Testis (tissue), 3 donors: Measurements from ENCODE around the gene MYL11. TPM values are rescaled to one million over a fixed set of nuclear protein-coding genes. Genes with fewer than 3 reads are reported as not detected.
A peak's percentile ranks its signal among the peaks of the same experiment; 100 is the strongest.

Source experiments
- DNase-seq: peaks from one replicate; pipeline ENCODE4 v3.0.0-alpha.2; 2019
- H3K27ac ChIP-seq, 2 donors: fragments of 200-600 bp; sonication (generic); one replicate each; pipeline ENCODE4 v1.5.1; 2019
- H3K27me3 ChIP-seq: fragments of 200-600 bp; sonication (generic); one replicate; pipeline ENCODE4 v1.5.1; 2019
- H3K36me3 ChIP-seq: fragments of 200-600 bp; sonication (generic); one replicate; pipeline ENCODE4 v1.5.1; 2017; ENCODE audit warnings: low read depth; ENCODE audit errors: missing control alignments
- H3K4me1 ChIP-seq: fragments of 200-600 bp; sonication (generic); one replicate; pipeline ENCODE4 v1.5.1; 2019
- H3K4me3 ChIP-seq, 2 donors: fragments of 200-600 bp; sonication (generic); one replicate each; pipeline ENCODE4 v1.5.1; 2017 to 2019
- H3K9me3 ChIP-seq: fragments of 200-600 bp; sonication (generic); one replicate; pipeline ENCODE4 v1.5.1; 2017
- CTCF ChIP-seq, 3 experiments: fragments of 450-650 bp in 2 of 3; fragments of 200-600 bp in 1 of 3; sonication (generic) in 1 of 3; IDR thresholded peaks; one replicate each; pipeline ENCODE4 v1.5.1; 2016 to 2019; ENCODE audit warnings: antibody characterized with exemption in 3 of 3, mild to moderate bottlenecking in 2 of 3, moderate library complexity in 1 of 3
- POLR2A ChIP-seq: fragments of 450-650 bp; IDR thresholded peaks from one replicate; pipeline ENCODE4 v1.6.1; 2017; ENCODE audit warnings: antibody characterized with exemption, mild to moderate bottlenecking, moderate library complexity
- WGBS, 2 donors: methylation state at CpG; one replicate each; pipeline ENCODE4 v1.1.5; 2018; 5-methylcytosine and 5-hydroxymethylcytosine counted together
- intact Hi-C: fragments of 100-400 bp; cut with DNase I; formaldehyde crosslinking; loops from one replicate; pipeline ENCODE4 v1.15.1; 2023; ENCODE audit warnings: low total_unique reads
- polyA plus RNA-seq: library from polyadenylated mRNA; stranded (reverse); fragments of 350-450 nt; fragmentation: Illumina TruSeq; extraction: RNeasy Lipid Tissue Mini Kit (QIAGEN cat#74804); gene quantifications from one replicate; pipeline ENCODE4 v1.2.3, GENCODE V29; 2014; ENCODE audit warnings: low read depth, low replicate concordance; ENCODE audit not compliant: insufficient read depth
- total RNA-seq, 2 donors: library from RNA; depleted of rRNA; stranded (reverse); fragments of >200 nt; gene quantifications; one replicate each; pipeline ENCODE4 v1.2.3, GENCODE V29; 2016

MYL11 gene
- total and polyA plus RNA-seq, 3 donors from 2014 or later, result 2.5 to 18.5 (median 4.2) TPM

DNA sequence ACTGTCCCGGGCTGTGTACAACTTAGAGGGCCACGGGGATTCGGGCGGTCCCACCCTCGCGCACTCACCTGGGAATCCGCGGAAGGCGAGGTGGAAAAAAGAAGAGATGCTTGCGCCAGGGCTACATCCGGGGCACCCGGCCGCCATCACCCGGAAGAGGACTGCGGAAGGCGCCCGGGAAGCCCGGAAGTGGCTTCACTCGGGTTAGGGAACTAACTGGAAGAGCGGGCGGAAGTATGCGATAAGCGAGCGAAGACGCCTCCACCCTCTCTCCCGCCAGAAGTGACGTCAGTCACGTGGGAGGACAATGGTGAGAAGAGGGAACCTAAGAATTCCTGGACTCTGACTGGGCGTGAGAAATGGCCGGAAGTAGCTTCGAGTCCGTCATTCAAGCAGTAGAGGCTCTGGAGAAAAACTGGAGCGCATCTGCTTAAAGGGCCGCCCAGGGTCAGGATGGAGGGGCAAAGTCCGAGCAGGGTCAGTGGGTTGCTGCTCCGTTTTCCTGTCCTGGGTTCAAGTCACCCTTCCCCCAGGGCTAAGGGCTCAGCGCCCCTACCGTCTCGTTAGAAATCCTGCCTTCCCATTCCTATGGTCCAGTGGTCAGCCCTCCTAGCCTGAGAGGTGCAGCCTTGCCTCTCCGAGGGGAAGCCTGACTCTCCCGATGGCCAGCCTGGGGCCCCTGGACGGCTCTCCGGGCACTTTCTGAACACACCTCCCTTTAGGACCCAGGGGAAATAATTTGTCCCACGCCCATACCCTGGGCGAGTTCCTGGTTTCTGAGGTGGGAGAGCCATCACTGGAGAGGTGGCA, 19.3 kb upstream of the MYL11 start, which contains the start of gene CD2BP2:
Gene CD2BP2, minus strand, starts transcription at position 165 of the 810 bp plus-strand sequence. CDS start 627 bp downstream, outside the sequence.
- peaks cover 37% of the 10 kb centered on the region for H3K4me1 ChIP-seq
- 1% methylated on average over 36 to 45 of the region's 45 CpGs for WGBS, 2 donors

GRCh38 chr16:30355954-30356308, 18.7 kb upstream of the MYL11 start:
- H3K9me3 ChIP-seq, result no peaks in the 10 kb centered on the region
- 32 to 35% methylated on average over 7 of the region's 7 CpGs for WGBS, 2 donors
- H3K27me3 ChIP-seq, result no peaks in the 10 kb centered on the region
- H3K4me3 ChIP-seq, result peak overlapping the region; percentile 87 to 98
- H3K4me1 ChIP-seq, result peaks cover 37% of the 10 kb centered on the region
- peak overlapping the region; percentile 85 to 91 for H3K27ac ChIP-seq
- intact Hi-C loops, result no loop called here
- DNase-seq, result no peak
- no peak for TF ChIP-seq POLR2A
- H3K36me3 ChIP-seq, result no peaks in the 10 kb centered on the region

More for the DNA sequence above, 19.3 kb upstream of the MYL11 start, which contains the start of gene CD2BP2:
- no peaks in the 10 kb centered on the region for H3K36me3 ChIP-seq
- intact Hi-C loops, result no loop called here
- H3K9me3 ChIP-seq, result no peaks in the 10 kb centered on the region
- H3K27ac ChIP-seq, result peak within 1 kb of the TSS; percentile 85 to 91
- TF ChIP-seq CTCF (IDR thresholded peaks at IDR 0.05) (no peak), POLR2A (no peak)
- no peaks in the 10 kb centered on the region for H3K27me3 ChIP-seq
- peak within 1 kb of the TSS; percentile 87 to 98 for H3K4me3 ChIP-seq
- DNase-seq, result peak; percentile 97

GRCh38 chr16:30356401-30357084, 18.1 kb upstream of the MYL11 start:
- H3K27ac ChIP-seq, result peak overlapping the region in 1 of 2 donors; percentile 91
- TF ChIP-seq CTCF (IDR thresholded peaks at IDR 0.05) (no peak), POLR2A (no peak)
- H3K4me3 ChIP-seq, result peak overlapping the region in 1 of 2 donors; percentile 98
- H3K36me3 ChIP-seq, result no peaks in the 10 kb centered on the region
- H3K4me1 ChIP-seq, result peaks cover 36% of the 10 kb centered on the region
- 49 to 51% methylated on average over 12 of the region's 12 CpGs for WGBS, 2 donors
- no peaks in the 10 kb centered on the region for H3K27me3 ChIP-seq
- intact Hi-C loops, result no loop called here
- no peak for DNase-seq
- no peaks in the 10 kb centered on the region for H3K9me3 ChIP-seq

DNA sequence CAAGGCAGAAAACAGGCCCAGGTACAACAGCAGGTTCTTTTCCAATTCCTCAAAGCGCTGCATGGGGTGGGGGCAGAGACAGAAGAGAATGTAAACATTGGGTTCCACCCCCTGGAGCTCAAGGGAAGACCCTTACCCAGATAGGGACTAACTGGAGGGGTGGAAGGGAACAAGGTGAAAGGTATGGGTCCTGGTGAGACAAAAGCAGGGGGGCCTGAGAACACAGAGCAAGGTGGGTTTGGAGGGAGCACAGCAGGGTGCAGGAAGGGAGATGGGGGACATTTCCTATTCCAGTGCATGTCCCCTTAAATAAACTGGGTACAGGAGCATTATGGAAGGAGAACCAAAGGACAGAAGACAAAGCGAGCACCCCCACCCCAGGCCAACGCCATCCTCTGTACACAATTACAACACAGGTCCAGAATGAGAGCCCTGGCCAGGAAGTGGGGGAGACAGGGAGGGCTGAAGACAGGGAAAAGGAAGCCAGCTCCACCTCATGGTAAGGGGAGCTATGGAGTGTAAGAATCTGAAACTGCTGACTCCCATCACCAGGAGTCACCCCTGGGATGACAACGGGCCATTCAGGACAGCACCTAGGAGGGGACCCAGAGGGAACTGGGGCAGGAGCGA, 17.4 kb upstream of the MYL11 start:
- intact Hi-C loops, result no loop called here
- H3K9me3 ChIP-seq, result no peaks in the 10 kb centered on the region
- no peak for TF ChIP-seq POLR2A
- no peak for TF ChIP-seq CTCF (IDR thresholded peaks at IDR 0.05)
- no peak overlapping the region for H3K4me3 ChIP-seq
- peaks cover 29% of the 10 kb centered on the region for H3K4me1 ChIP-seq
- no peak overlapping the region for H3K27ac ChIP-seq
- 69 to 79% methylated on average over 5 of the region's 5 CpGs for WGBS, 2 donors
- no peaks in the 10 kb centered on the region for H3K27me3 ChIP-seq
- no peaks in the 10 kb centered on the region for H3K36me3 ChIP-seq
- no peak for DNase-seq
